IPS-20b (cell line): ENCODE measurements around the gene C20orf204.

Source experiments
- H3K27ac ChIP-seq: one replicate; pipeline ENCODE4 v1.5.1; 2013; ENCODE audit warnings: low read length
- H3K27me3 ChIP-seq: 2 replicates; pipeline ENCODE4 v1.6.1; 2013; ENCODE audit warnings: mild to moderate bottlenecking, low read length, inconsistent platforms; ENCODE audit not compliant: insufficient read depth
- H3K36me3 ChIP-seq: 2 replicates; pipeline ENCODE4 v1.6.1; 2013; ENCODE audit warnings: low read depth, mild to moderate bottlenecking, inconsistent platforms, low read length, moderate library complexity; ENCODE audit not compliant: insufficient read depth
- H3K4me1 ChIP-seq: 2 replicates; pipeline ENCODE4 v1.6.1; 2013; ENCODE audit warnings: mild to moderate bottlenecking, control low read depth, inconsistent platforms, low read length, moderate library complexity; ENCODE audit not compliant: insufficient read depth
- H3K4me3 ChIP-seq: 2 replicates; pipeline ENCODE4 v1.5.1; 2013; ENCODE audit warnings: mild to moderate bottlenecking, low read length, inconsistent platforms
- H3K9ac ChIP-seq: 2 replicates; pipeline ENCODE4 v1.6.1; 2013; ENCODE audit warnings: low read depth, mild to moderate bottlenecking, inconsistent platforms, low read length, moderate library complexity
- H3K9me3 ChIP-seq: 2 replicates; pipeline ENCODE4 v1.6.1; 2013; ENCODE audit warnings: mild to moderate bottlenecking, low read depth, low read length, inconsistent platforms; ENCODE audit not compliant: insufficient read depth

Gene C20orf204

GRCh38 chr20:64064145-64064698, 28.2 kb downstream of the C20orf204 start:
- no peaks in the 10 kb centered on the region; the same call in 1 of the 2 replicates for H3K27me3 ChIP-seq
- peak overlapping the region; percentile 78; the same call in 1 of the 2 replicates for H3K4me3 ChIP-seq
- no peaks in the 10 kb centered on the region for H3K4me1 ChIP-seq
- no peak overlapping the region for H3K9ac ChIP-seq
- no peaks in the 10 kb centered on the region for H3K9me3 ChIP-seq
- H3K36me3 ChIP-seq = no peaks in the 10 kb centered on the region
- H3K27ac ChIP-seq = no peak overlapping the region

- no peaks in the 10 kb centered on the region for H3K4me1 ChIP-seq
- no peak overlapping the region for H3K4me3 ChIP-seq
- no peaks in the 10 kb centered on the region; the same call in 1 of the 2 replicates for H3K27me3 ChIP-seq
- no peaks in the 10 kb centered on the region for H3K36me3 ChIP-seq
- H3K9ac ChIP-seq = no peak overlapping the region
- H3K27ac ChIP-seq = no peak overlapping the region
- no peaks in the 10 kb centered on the region for H3K9me3 ChIP-seq
Observed at GRCh38 chr20:64065062-64065973, 29.3 kb downstream of the C20orf204 start.

- Histone ChIP-seq H3K27ac (no peak overlapping the region), H3K4me3 (no peak overlapping the region), H3K36me3 (no peaks in the 10 kb centered on the region), H3K9ac (no peak overlapping the region), H3K4me1 (no peaks in the 10 kb centered on the region), H3K9me3 (no peaks in the 10 kb centered on the region), H3K27me3 (no peaks in the 10 kb centered on the region; the same call in 1 of the 2 replicates)
Observed at GRCh38 chr20:64065974-64066343, 30.0 kb downstream of the C20orf204 start.

GRCh38 chr20:64067005-64067632, 31.1 kb downstream of the C20orf204 start:
- no peak overlapping the region for H3K4me3 ChIP-seq
- no peak overlapping the region for H3K27ac ChIP-seq
- no peaks in the 10 kb centered on the region; the same call in 1 of the 2 replicates for H3K27me3 ChIP-seq
- H3K9me3 ChIP-seq = no peaks in the 10 kb centered on the region
- no peaks in the 10 kb centered on the region for H3K4me1 ChIP-seq
- no peaks in the 10 kb centered on the region for H3K36me3 ChIP-seq
- H3K9ac ChIP-seq = no peak overlapping the region

- no peaks in the 10 kb centered on the region for H3K36me3 ChIP-seq
- H3K4me1 ChIP-seq = no peaks in the 10 kb centered on the region
- no peak overlapping the region for H3K9ac ChIP-seq
- H3K27ac ChIP-seq = no peak overlapping the region
- H3K4me3 ChIP-seq = no peak overlapping the region
- H3K27me3 ChIP-seq = no peaks in the 10 kb centered on the region; the same call in 1 of the 2 replicates
- H3K9me3 ChIP-seq = no peaks in the 10 kb centered on the region
Observed at GRCh38 chr20:64067733-64068307, 31.8 kb downstream of the C20orf204 start.

GRCh38 chr20:64068386-64069208, 32.6 kb downstream of the C20orf204 start:
- no peak overlapping the region for H3K9ac ChIP-seq
- H3K4me3 ChIP-seq = no peak overlapping the region
- H3K27me3 ChIP-seq = no peaks in the 10 kb centered on the region; the same call in 1 of the 2 replicates
- H3K9me3 ChIP-seq = no peaks in the 10 kb centered on the region
- no peaks in the 10 kb centered on the region for H3K4me1 ChIP-seq
- H3K27ac ChIP-seq = no peak overlapping the region
- no peaks in the 10 kb centered on the region for H3K36me3 ChIP-seq

- H3K4me3 ChIP-seq = no peak overlapping the region
- no peak overlapping the region for H3K27ac ChIP-seq
- H3K9ac ChIP-seq = no peak overlapping the region
- H3K9me3 ChIP-seq = no peaks in the 10 kb centered on the region
- H3K27me3 ChIP-seq = no peaks in the 10 kb centered on the region
- no peaks in the 10 kb centered on the region for H3K4me1 ChIP-seq
- no peaks in the 10 kb centered on the region for H3K36me3 ChIP-seq
Observed at GRCh38 chr20:64069209-64069613, 33.2 kb downstream of the C20orf204 start.

- H3K9ac ChIP-seq = no peak overlapping the region
- H3K4me1 ChIP-seq = no peaks in the 10 kb centered on the region
- no peaks in the 10 kb centered on the region for H3K9me3 ChIP-seq
- no peak overlapping the region for H3K4me3 ChIP-seq
- no peaks in the 10 kb centered on the region for H3K36me3 ChIP-seq
- no peak overlapping the region for H3K27ac ChIP-seq
- no peaks in the 10 kb centered on the region for H3K27me3 ChIP-seq
Observed at GRCh38 chr20:64069614-64070243, 33.7 kb downstream of the C20orf204 start.

- Histone ChIP-seq H3K27me3 (no peaks in the 10 kb centered on the region), H3K36me3 (no peaks in the 10 kb centered on the region), H3K4me3 (no peak overlapping the region), H3K9ac (no peak overlapping the region), H3K9me3 (no peaks in the 10 kb centered on the region), H3K4me1 (no peaks in the 10 kb centered on the region), H3K27ac (no peak overlapping the region)
Observed at GRCh38 chr20:64070244-64070993, 34.4 kb downstream of the C20orf204 start.
